ENCODE measurements around the gene PSMB3. TPM values are rescaled to one million over a fixed set of nuclear protein-coding genes. Genes with fewer than 3 reads are reported as not detected.
A peak's percentile ranks its signal among the peaks of the same experiment; 100 is the strongest.

Gene PSMB3
- total RNA-seq, 2 experiments from 2014 or later = 246 to 303 TPM

- Mint-ChIP-seq H3K4me3 (peak overlapping the region; percentile 91), H3K36me3 (peaks cover 12% of the 10 kb centered on the region), H3K27me3 (peaks cover 47% of the 10 kb centered on the region), H3K9me3 (ENCODE audit: low read depth) (no peaks in the 10 kb centered on the region), H3K4me1 (peaks cover 50% of the 10 kb centered on the region), H3K27ac (peak overlapping the region; percentile 93)
- no peak for ATAC-seq
- CTCF ChIA-PET = interaction anchor here (0.5 to 2.7 kb wide), 6 partner anchors 11 to 1763 kb away, joined by 3 to 13 read pairs (median 4); no protein-coding TSS in a partner anchor
- DNase-seq = no peak
Measured at GRCh38 chr17:38750312-38751121, 2.0 kb upstream of the PSMB3 start.

- H3K4me1 Mint-ChIP-seq = peaks cover 47% of the 10 kb centered on the region
- no peaks in the 10 kb centered on the region for H3K9me3 Mint-ChIP-seq (ENCODE audit: low read depth)
- ATAC-seq = no peak
- CTCF ChIA-PET = interaction anchor here (1.1 to 2.7 kb wide), 9 partner anchors 10 to 494 kb away, joined by 4 to 13 read pairs (median 6); no protein-coding TSS in a partner anchor
- H3K36me3 Mint-ChIP-seq = peaks cover 20% of the 10 kb centered on the region
- H3K27ac Mint-ChIP-seq = peak overlapping the region; percentile 93
- peaks cover 39% of the 10 kb centered on the region for H3K27me3 Mint-ChIP-seq
- H3K4me3 Mint-ChIP-seq = peak overlapping the region; percentile 91
- DNase-seq = no peak
Measured at GRCh38 chr17:38751144-38751807, 1.3 kb upstream of the PSMB3 start.

- CTCF ChIA-PET = interaction anchor here (0.9 to 2.7 kb wide), 12 partner anchors 10 to 493 kb away, joined by 3 to 13 read pairs (median 5); no protein-coding TSS in a partner anchor
- Mint-ChIP-seq H3K4me1 (peaks cover 42% of the 10 kb centered on the region), H3K27me3 (peaks cover 34% of the 10 kb centered on the region), H3K9me3 (ENCODE audit: low read depth) (no peaks in the 10 kb centered on the region), H3K27ac (peak overlapping the region; percentile 93), H3K36me3 (peaks cover 22% of the 10 kb centered on the region), H3K4me3 (peak overlapping the region; percentile 91)
- DNase-seq = peak; percentile 90
- ATAC-seq = peak; percentile 34
Measured at GRCh38 chr17:38751808-38752307, 683 bp upstream of the PSMB3 start.

GRCh38 chr17:38753071-38753506, 548 bp downstream of the PSMB3 start:
- no peak for DNase-seq
- ATAC-seq = no peak
- H3K27me3 Mint-ChIP-seq = peaks cover 30% of the 10 kb centered on the region
- H3K9me3 Mint-ChIP-seq (ENCODE audit: low read depth) = no peaks in the 10 kb centered on the region
- H3K4me1 Mint-ChIP-seq = peaks cover 38% of the 10 kb centered on the region
- CTCF ChIA-PET = interaction anchor here (1.0 to 2.7 kb wide), 5 partner anchors 8 to 412 kb away, joined by 3 to 10 read pairs (median 6); no protein-coding TSS in a partner anchor
- H3K36me3 Mint-ChIP-seq = peaks cover 27% of the 10 kb centered on the region
- peak overlapping the region; percentile 91 for H3K4me3 Mint-ChIP-seq
- H3K27ac Mint-ChIP-seq = peak overlapping the region; percentile 93

GRCh38 chr17:38761612-38762011, 9.1 kb downstream of the PSMB3 start:
- Mint-ChIP-seq H3K4me3 (no peak overlapping the region), H3K36me3 (peaks cover 47% of the 10 kb centered on the region), H3K4me1 (peaks cover 23% of the 10 kb centered on the region)

GRCh38 chr17:38762231-38762630, 9.7 kb downstream of the PSMB3 start:
- no peak for ATAC-seq
- Mint-ChIP-seq H3K36me3 (peaks cover 47% of the 10 kb centered on the region), H3K27ac (no peak overlapping the region)

More at GRCh38 chr17:38761612-38762011, 9.1 kb downstream of the PSMB3 start:
- no peaks in the 10 kb centered on the region for H3K9me3 Mint-ChIP-seq (ENCODE audit: low read depth)
- CTCF ChIA-PET = interaction anchor here (0.7 to 1.9 kb wide), 12 partner anchors 9 to 413 kb away, joined by 3 to 6 read pairs (median 4); partner anchors contain the start of genes LASP1 and PSMB3
- ATAC-seq = peak; percentile 64
- peak; percentile 61 for DNase-seq
- no peaks in the 10 kb centered on the region for H3K27me3 Mint-ChIP-seq
- peak overlapping the region; percentile 65 for H3K27ac Mint-ChIP-seq

GRCh38 chr17:38766341-38766740, 13.8 kb downstream of the PSMB3 start:
- ATAC-seq (no peak), DNase-seq (no peak)
- no peak overlapping the region for H3K4me3 Mint-ChIP-seq
- H3K27me3 Mint-ChIP-seq = no peaks in the 10 kb centered on the region
- no peak overlapping the region for H3K27ac Mint-ChIP-seq
- CTCF ChIA-PET = no interaction called here
- no peaks in the 10 kb centered on the region for H3K9me3 Mint-ChIP-seq (ENCODE audit: low read depth)
- H3K36me3 Mint-ChIP-seq = peaks cover 37% of the 10 kb centered on the region
- H3K4me1 Mint-ChIP-seq = peaks cover 6% of the 10 kb centered on the region

More at GRCh38 chr17:38762231-38762630, 9.7 kb downstream of the PSMB3 start:
- no peak overlapping the region for H3K4me3 Mint-ChIP-seq
- H3K27me3 Mint-ChIP-seq = no peaks in the 10 kb centered on the region
- peaks cover 23% of the 10 kb centered on the region for H3K4me1 Mint-ChIP-seq
- H3K9me3 Mint-ChIP-seq (ENCODE audit: low read depth) = no peaks in the 10 kb centered on the region
- CTCF ChIA-PET = interaction anchor here (0.7 to 1.9 kb wide), 12 partner anchors 10 to 413 kb away, joined by 3 to 6 read pairs (median 4); partner anchors contain the start of genes LASP1 and PSMB3
- no peak for DNase-seq

GRCh38 chr17:38768417-38768816, 15.9 kb downstream of the PSMB3 start:
- H3K4me3 Mint-ChIP-seq = no peak overlapping the region
- H3K27ac Mint-ChIP-seq = no peak overlapping the region
- ATAC-seq (no peak), DNase-seq (no peak)
- H3K9me3 Mint-ChIP-seq (ENCODE audit: low read depth) = no peaks in the 10 kb centered on the region
- CTCF ChIA-PET = no interaction called here
- H3K36me3 Mint-ChIP-seq = peaks cover 34% of the 10 kb centered on the region
- no peaks in the 10 kb centered on the region for H3K27me3 Mint-ChIP-seq
- no peaks in the 10 kb centered on the region for H3K4me1 Mint-ChIP-seq

GRCh38 chr17:38773258-38773657, 20.7 kb downstream of the PSMB3 start:
- H3K27ac Mint-ChIP-seq = no peak overlapping the region
- H3K36me3 Mint-ChIP-seq = peaks cover 30% of the 10 kb centered on the region
- no peaks in the 10 kb centered on the region for H3K27me3 Mint-ChIP-seq
- no peaks in the 10 kb centered on the region for H3K9me3 Mint-ChIP-seq (ENCODE audit: low read depth)
- no peak for DNase-seq
- no peaks in the 10 kb centered on the region for H3K4me1 Mint-ChIP-seq
- no peak overlapping the region for H3K4me3 Mint-ChIP-seq
- CTCF ChIA-PET = no interaction called here
- ATAC-seq = no peak

GRCh38 chr17:38777641-38778250, 25.2 kb downstream of the PSMB3 start:
- peaks cover 31% of the 10 kb centered on the region for H3K36me3 Mint-ChIP-seq
- no peak overlapping the region for H3K27ac Mint-ChIP-seq
- CTCF ChIA-PET = interaction anchor here (1.4 kb wide), 1 partner anchor 8 kb away, joined by 3 read pairs; no protein-coding TSS in a partner anchor

GRCh38 chr17:38779965-38780752, 27.6 kb downstream of the PSMB3 start:
- H3K36me3 Mint-ChIP-seq = peaks cover 25% of the 10 kb centered on the region
- H3K9me3 Mint-ChIP-seq (ENCODE audit: low read depth) = no peaks in the 10 kb centered on the region
- peaks cover 2% of the 10 kb centered on the region for H3K4me1 Mint-ChIP-seq
- no peak overlapping the region for H3K27ac Mint-ChIP-seq
- CTCF ChIA-PET = interaction anchor here (1.2 kb wide), 2 partner anchors 18 to 19 kb away, joined by 3 to 4 read pairs; no protein-coding TSS in a partner anchor
- H3K27me3 Mint-ChIP-seq = no peaks in the 10 kb centered on the region
- DNase-seq = no peak
- H3K4me3 Mint-ChIP-seq = no peak overlapping the region
- ATAC-seq = no peak

More at GRCh38 chr17:38777641-38778250, 25.2 kb downstream of the PSMB3 start:
- H3K27me3 Mint-ChIP-seq = no peaks in the 10 kb centered on the region
- H3K4me1 Mint-ChIP-seq = peaks cover 2% of the 10 kb centered on the region
- no peak overlapping the region for H3K4me3 Mint-ChIP-seq
- ATAC-seq (no peak), DNase-seq (no peak)
- no peaks in the 10 kb centered on the region for H3K9me3 Mint-ChIP-seq (ENCODE audit: low read depth)

- CTCF ChIA-PET = interaction anchor here (1.0 kb wide), 1 partner anchor 13 kb away, joined by 3 read pairs; no protein-coding TSS in a partner anchor
- Mint-ChIP-seq H3K27ac (no peak overlapping the region), H3K27me3 (no peaks in the 10 kb centered on the region), H3K4me3 (no peak overlapping the region), H3K36me3 (peaks cover 20% of the 10 kb centered on the region), H3K4me1 (peaks cover 2% of the 10 kb centered on the region), H3K9me3 (ENCODE audit: low read depth) (no peaks in the 10 kb centered on the region)
- ATAC-seq = no peak
- DNase-seq = no peak
Measured at GRCh38 chr17:38783227-38783626, 30.7 kb downstream of the PSMB3 start.

Data from activated CD8-positive, alpha-beta memory T cell treated with anti-CD3 and anti-CD28 coated beads, Interleukin-2, amount 10 ng/mL, durations not matched to agents 7 days and 5 days (primary cell).